Measurements from ENCODE around the gene PACRG.
A peak's percentile ranks its signal among the peaks of the same experiment; 100 is the strongest.

The PACRG gene

DNA sequence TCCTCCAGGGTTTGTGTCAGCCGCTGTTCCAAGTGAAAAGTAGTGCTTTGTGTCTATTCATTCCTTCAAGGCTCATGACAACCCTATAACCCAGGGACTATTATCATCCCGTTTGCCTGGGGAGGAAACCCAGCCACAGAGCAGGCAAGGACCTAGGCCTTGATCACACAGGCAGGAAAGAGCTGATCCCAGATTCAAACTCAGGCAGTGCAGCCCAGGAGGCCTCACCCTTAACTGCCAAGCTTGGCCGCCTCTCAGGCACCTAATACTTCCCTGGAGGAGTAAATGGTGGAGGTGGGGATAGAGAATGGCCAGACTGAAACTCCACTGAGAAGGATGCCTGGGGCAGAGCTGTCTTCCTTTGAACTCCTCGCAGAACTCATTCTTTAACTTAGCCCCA is 471.6 kb downstream of the PACRG start:
- DNase-seq (ENCODE audit: low read depth) = no peak

DNA sequence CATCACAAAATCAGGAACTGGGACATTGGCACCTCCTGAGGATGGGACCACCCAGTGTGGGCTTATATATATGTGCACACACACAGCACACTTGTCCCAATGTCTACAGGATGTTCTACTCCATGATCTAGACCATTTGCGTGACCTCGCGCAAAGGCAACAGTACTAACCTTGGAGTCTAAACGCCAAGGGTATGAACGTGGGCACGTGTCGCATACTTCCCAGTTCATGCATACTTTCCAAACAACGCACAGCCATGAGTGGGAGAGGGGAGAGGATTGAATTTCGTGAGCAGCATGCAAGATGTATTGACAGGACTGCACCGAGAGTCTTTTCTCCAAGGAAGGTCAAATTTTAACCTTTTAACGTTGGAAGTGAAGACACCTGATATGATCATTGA is 472.5 kb downstream of the PACRG start:
- DNase-seq (ENCODE audit: low read depth) = no peak

DNA sequence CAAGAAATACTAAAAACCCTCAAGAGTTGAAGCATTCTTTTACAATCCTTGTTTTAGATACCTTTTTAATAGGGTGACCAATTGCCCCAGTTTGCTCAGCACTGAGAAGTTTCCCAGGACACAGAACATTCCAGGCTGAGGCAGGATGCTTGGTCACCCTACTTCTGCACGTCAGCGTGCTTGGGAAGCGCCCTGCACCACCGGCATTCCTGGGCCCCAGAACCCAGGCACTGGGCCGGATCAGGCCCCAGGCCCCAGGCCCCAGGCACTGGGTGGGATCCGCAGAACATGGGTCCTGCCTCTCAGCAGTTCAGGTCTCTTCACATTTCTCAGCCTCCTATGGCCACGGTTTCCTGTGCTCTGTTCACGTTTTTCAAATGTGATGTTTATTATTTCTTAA is 472.9 kb downstream of the PACRG start:
- DNase-seq (ENCODE audit: low read depth) = no peak

DNA sequence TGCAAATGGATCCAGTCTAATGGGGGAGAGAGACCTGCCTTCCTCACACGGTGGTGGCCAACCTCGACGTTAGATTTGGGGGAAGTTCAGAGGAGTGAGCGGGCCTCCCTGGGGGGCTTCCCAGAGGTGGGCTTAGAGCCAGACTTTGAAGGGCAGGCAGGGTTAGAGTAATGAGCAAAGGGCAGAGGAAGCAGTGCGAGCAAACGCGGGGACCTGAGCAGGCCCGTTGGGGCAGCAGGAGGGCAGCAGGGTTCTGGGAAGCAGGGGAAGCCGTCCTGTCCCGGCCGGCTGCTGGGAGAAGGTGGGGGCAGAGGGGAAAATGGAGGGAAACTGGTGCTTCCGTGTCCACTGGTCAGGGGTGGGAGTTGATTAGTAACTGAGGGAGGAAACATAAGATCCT is 474.1 kb downstream of the PACRG start:
- DNase-seq (ENCODE audit: low read depth) = no peak

DNA sequence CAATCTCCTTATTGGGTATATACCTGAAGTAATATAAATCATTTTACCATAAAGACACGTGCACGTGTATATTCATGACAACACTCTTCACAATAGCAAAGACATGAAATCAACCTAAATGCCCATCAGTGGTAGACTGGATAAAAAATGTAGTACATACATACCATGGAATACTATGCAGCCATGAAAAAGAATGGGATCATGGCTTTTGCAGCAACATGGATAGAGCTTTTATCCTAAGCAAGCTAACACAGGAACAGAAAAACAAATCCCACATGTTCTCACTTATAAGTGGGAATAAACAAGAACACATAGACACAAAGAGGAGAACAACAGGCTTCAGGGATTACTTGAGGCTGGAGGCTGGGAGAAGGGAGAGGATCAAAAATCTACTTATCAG is 478.4 kb downstream of the PACRG start:
- DNase-seq (ENCODE audit: low read depth) = no peak

DNA sequence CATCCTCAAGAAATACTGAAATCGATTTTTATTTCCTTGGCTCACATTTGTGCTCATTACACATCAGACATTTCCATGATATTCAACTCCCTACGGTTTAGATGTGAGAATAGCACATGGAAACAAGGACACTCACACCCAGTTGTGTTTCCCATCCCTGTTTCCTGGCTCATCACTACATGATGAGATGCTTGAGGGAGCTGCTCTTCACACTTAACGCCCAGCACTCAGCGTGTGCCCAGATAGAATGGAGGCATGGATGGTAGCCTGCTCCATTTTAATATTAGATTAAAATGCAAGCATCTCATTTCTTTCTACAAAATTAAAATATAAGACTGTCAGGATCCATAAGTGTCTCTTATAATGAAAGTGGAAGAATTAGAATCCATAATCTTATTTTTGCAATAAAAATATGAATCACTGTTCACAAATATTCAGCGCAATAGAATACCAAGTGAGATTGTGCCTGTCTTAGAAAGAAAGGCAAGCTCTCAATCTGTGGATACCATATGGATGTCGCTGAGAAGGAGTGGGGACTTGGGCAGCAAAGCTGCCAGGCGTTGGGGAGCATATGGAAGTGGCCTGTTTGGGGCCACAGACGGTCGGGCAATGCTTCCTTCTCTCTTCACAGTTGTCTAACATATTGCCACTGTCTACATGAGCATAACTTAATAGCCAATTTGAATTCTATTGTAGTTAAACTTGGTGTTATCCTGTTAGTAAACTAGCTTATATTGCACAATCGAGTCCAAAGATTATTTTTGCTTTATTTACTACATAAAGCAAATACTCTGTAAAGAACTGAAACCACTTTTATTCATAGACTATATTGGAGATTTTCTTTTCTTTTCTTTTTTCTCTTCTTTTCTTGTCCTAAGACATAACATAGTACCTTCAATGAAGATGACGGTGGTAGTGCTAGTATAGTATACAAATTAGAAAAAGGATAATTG is 479.9 kb downstream of the PACRG start:
- no peak for DNase-seq (ENCODE audit: low read depth)

DNA sequence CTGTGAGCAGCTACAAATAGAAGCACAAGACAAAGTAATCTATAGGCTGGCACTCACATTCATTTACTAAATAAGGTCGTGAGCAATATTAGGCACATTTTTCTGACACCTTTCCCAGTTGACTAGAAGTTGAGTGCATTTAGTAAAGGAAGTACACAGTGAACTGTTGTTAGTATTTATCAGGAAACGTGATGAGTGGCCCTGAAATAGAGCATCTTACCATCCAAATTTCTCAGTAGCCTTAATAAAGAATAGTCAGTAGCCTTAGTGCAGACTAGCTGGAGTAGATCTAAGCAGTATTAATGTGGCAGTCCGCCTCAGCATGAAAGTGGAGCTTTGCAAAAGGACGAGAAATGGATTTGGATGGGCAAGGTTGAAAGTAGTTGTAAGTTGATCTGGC is 481.2 kb downstream of the PACRG start:
- DNase-seq (ENCODE audit: low read depth) = no peak

DNA sequence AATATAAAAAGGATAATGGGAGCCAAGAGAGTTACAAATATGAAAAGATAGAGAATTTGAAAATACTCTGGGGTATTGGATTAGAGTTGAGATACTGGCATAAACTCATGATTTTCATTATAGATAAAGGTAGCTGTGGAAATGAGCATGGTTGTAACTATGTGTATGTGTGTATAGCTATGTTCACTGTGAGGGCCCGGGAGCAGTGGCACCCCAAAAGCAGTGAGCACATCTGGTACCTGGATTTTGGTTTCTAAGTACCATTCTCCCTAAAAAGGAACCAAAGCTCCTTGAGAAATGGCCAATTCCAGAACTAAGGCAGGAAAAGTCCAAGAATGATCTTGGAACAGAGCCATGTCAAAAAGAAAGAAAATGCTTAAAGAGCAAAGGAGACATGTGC is 484.3 kb downstream of the PACRG start:
- DNase-seq (ENCODE audit: low read depth) = no peak

DNA sequence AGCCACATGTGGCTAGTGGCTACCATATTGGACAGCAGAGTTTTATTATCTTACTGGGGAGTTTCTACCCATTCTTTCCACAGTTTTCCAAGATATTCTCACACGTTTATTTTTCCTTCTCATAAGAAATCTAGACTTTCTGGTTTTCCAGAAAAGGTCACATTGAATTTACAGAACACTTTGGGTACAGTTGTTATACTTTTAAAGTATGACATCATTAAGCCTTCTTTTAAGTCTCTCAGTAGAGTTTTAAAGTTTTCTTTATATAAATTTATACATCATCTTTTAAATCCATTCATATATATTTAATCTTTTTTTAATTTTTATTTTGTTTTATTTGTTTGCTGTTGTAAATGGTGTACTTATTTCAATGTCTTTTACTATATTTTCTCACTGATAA is 486.5 kb downstream of the PACRG start:
- no peak for DNase-seq (ENCODE audit: low read depth)

DNA sequence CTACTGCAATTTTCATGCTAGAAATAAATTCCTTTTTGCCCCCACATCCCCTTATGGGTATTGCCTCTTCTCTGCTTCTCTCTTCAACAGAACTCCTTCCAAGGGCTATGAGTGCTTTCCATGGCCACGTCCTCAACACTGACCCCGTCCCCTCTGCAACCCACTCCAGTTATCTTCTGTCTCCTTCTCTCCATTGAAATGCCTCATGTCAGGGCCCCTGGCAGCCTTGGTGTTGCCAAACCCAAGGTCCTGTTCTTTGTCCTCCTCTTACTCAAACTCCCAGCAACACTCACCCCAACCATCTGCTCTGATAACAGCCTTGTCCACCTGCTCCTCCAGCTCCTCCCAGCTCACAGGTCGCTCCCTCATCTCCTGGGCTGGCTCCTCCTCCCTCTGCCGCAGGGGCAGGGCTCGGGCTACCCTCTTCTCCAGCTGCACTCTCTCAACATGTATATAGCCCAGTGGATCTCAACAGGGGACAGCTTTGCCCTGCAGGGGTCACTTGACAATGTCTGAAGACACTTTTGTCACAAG is 490.7 kb downstream of the PACRG start:
- no peak for DNase-seq (ENCODE audit: low read depth)

DNA sequence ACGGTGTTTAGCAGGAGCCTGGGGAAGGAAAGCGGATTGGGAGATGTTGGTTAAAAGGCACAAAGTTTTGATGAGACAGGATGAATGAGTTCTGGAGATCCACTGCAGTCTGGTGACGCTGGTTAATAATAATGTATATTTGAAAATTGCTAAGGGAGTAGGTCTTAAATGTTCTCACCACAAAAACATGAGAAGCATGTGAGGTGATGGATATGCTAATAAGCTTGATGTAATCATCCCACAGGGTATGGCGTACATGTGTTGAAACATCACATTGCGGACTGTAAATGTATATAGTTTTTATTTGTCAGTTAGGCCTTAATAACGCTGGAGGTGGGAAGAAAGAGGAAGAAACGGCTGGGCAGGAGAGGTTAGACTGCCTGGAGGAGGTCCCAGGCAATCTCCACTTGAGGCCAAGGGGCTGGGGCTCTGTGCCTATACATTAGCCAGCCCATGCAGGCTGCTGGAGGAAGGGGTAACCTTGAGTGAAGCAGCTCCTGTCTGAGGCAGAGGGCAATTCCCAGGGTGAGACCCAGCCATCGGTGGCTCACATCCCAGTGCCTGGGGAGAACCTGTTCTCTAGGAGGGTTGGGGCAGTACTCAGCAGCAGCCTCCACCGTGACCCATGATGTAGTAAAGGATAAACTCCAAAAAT is 498.5 kb downstream of the PACRG start:
- no peak for DNase-seq (ENCODE audit: low read depth)

DNA sequence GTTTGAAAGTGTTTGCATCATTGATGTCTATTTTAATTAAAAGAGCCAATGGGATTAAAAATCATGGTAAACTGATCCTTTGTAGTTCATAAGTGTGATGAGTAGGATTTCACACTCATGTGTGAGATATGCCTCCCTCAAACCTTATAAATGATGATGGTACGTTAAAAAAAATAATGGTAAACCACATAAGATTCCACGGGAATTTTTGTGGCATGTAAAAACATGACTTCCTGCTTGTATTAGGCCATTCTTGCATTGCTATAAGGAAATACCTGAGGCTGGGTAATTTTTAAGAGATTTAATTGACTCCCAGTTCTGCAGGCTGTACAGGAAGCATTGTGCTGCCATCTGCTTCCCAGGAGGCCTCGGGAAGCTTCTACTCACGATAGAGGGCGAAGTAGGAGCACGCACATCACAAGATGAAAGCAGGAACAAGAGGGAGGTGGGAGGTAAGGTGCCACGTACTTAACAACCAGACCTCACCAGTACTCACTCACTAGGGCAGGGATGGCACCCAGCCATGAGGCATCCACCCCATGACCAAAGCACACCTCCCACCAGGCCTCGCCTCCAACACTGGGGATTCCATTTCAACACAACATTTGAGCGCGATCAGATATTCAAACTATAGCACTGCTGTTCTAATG is 499.2 kb downstream of the PACRG start:
- DNase-seq (ENCODE audit: low read depth) = peak; percentile 30

DNA sequence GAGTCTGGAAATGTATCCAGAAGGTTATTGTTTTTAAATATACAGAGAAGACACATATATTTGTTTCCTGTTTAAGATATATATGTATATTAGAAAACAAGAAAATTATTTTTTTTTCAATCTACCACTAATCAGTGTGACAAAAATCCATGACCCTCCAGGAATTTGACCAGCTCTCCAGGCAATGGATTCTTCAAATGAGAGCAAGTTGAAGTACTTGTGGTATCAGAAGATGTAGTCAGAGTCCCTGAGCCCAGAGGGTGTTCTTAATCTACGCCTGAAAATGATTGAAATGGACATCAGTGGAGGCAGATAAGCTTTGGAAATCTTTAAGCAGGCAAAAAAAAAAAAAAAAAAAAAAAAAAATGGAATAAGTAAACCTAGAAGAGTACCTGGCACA is 500.3 kb downstream of the PACRG start:
- DNase-seq (ENCODE audit: low read depth) = no peak

DNA sequence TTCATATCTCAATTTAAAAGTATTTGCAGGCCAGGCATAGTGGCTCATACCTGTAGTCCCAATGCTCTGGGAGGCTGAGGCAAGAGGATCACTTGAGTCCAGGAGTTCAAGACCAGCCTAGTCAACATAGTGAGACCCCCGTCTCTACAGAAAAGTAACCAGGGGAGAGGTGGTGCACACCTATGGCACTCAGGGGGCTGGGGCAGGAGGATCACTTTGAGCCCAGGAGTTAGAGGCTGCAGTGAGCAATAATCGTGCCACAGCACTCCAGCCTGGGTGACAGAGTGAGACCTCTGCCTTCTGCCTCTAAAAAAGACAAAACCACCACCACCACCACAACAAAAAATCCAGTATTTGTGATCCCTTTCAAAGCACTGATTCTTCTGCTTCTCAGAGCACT is 501.3 kb downstream of the PACRG start:
- no peak for DNase-seq (ENCODE audit: low read depth)

DNA sequence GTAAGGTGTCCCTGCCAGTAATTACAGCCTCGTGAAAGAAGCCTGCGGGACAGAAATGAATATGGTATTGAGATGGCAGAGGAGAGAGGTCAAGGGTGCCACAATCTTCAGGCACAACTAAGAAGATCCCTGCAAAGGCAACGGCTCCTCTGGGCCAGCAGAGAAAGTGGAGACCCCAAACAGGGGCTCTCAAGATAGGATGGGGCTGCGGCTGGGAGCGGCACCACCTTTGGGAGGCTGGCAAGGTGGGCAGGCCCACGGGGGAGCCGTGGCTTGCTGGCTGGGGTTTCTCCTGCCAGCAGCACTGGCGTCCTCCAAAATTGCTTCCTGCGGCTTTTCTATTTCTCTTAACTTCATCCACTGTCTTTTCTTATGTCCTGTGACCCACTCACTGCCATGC is 503.1 kb downstream of the PACRG start:
- DNase-seq (ENCODE audit: low read depth) = no peak

DNA sequence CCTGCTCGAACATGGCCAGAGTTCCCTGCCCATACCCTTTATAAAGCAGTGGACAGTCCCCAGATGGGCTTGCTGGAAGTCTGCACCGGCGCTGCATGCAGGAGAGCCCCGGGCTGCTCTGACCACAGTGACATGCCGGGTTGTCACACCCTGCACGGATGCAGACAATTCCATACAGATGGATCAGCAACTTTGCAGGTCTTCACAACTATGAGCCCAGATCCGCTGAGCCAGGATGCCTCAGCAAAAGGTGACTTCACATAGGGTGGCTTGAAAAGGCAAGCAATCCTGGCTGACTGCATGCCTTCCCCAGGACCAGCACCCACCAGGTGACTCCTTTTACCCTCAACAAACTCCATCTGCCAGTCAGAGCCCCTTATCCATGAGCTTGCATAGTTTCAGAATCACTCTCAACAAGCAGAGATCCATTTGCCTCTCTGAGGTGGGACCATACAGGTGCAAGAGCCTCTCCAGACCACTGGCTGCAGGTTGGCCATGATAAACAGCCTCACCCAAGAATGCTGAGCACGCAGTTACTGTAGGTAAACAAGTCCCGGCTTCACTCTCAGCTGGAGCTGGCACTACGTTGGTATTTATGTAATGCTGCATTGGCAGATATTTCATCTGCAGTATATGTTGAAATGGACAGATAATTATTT is 503.7 kb downstream of the PACRG start:
- no peak for DNase-seq (ENCODE audit: low read depth)

DNA sequence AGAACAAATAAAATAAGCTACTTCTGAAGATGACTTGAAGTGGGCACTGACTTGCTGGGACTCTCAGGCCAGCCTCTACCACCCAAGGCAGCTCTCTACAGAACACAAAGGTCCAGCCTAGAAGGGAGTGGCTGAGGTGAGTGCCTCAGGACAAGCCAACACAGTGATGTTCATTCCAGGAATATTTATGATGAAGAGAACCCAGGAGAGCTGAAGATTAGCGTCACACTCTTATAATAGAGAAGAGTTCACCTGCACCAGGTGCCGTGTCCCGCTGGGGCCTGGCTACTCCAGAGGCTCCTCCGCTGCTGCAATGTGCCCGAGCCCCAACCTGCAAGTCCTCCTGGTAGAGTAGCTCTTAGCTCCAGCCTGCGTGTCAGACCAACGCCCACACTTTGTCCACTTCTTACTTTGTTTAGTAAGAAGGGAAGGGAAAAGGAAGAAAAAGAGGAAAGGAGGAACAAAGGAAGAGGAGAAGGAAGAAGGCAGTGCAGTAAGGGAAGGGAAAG is 504.3 kb downstream of the PACRG start:
- DNase-seq (ENCODE audit: low read depth) = no peak

DNA sequence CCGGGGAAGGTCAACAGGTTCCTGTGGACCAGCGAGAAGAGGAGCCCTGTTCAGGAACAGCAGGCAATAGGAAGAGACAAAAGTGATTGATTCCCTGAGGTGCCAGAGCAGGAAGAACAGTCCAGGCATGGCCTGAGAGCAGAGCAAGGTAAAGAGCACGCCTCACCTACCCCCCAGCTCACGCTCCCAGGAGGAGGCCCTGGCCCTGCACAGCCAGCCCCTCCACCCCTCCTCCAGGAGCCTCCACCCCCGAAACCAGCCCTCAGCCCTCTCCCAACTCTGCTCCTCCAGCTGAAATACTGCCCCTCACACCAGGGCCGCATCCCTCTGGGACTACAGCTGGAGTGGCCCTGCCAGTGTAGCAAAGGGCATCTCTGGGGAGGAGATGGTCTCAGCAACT is 504.9 kb downstream of the PACRG start:
- no peak for DNase-seq (ENCODE audit: low read depth)

DNA sequence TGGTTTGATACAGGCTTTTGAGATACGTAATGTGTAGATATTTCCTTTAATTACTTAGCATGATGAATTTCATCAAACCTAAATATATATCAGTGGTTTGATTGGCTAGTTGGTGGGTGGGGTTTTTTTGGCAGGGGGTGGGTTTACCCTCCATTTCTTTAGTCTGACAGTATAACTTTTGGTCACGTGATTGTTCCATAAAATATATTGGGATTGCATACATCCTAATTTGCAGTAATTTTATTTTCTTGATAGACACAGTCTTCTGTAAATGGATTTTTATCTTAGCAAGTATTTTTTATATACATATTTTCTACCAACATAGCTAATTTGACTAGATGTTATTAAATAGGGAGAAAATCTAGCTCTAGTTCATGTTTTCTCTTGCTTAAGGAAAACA is 509.3 kb downstream of the PACRG start:
- DNase-seq (ENCODE audit: low read depth) = no peak

DNA sequence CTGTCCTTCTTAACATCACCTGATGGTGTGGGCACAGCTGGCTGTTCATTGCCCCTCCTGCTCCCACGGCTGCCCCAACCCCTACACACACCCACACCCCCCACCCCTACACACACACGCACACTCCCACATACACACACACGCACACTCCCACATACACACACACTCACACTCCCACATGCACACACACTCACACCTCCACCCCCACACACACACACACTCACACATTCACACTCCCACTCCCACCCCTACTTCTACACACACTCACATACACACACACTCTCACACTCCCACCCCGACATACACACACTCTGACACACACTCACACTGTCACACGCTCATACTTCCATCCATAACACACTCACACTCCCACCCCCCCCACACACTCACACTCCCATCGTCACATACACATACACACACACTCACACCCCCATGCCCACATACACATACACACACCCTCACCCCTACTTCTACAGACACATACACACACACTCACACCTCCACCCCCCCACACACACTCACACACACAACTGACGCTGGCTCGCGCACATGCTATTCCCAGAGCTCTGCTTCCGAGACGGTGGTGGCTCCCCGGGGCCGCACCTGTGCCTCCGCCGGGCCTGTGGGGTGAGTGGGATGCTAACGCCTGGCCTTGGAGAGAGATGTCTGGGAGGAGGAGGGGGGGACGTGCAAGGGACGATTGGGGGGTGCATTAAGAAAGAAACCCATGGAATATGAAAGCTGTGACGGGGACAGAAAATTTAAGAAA is 512.0 kb downstream of the PACRG start:
- DNase-seq (ENCODE audit: low read depth) = no peak

DNA sequence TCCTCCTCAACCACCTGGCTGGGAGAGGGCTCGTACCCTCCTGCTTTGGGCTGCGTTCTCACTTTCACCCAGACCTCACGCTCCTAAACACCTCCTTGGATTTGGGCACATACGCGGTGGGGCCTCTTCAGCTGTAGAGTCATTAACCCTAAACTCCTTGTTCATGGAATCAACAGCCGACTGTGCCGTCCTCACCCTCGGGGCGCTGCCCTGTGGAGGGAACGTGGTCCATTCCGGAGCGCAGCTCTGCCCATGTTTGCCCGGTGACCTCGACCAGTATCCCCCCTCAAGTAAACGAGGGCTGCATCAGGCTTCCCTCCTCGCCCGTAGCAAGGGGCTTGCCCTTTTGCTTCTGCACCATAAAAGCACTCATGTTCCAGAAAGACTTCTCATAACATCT is 512.8 kb downstream of the PACRG start:
- no peak for DNase-seq (ENCODE audit: low read depth)
